ENCODE measurements around the gene TEX9. TPM values are rescaled to one million over a fixed set of nuclear protein-coding genes. Genes with fewer than 3 reads are reported as not detected.
A peak's percentile ranks its signal among the peaks of the same experiment; 100 is the strongest.

Gene TEX9
- total RNA-seq, 4 donors from 2014 or later, result 3.1 to 5.4 (median 3.9) TPM

DNA sequence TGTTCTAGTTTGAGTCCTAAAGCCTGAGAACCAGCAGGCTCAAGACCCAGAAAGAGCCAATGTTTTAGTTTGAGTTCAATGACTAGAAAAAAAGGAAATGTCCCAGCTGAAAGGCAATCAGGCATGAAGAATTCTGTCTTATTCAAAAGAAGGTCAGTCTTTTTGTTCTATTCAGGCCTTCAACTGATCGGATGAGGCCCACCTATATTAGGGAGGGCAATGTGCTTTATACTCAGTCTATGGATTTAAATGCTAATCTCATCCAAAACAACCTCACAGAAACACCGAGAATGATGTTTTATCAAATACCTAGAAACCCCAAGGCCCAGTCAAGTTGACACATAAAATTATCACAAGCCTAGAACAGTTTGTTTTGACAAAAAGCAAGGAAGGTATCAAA, 95.7 kb downstream of the TEX9 start:
- Histone ChIP-seq H3K9me3 (no peaks in the 10 kb centered on the region), H3K27me3 (no peaks in the 10 kb centered on the region), H3K4me1 (peaks cover 12 to 15% (median 14%) of the 10 kb centered on the region in 4 donors), H3K27ac (replicated peaks in 1 of 4) (no peak overlapping the region), H3K36me3 (no peaks in the 10 kb centered on the region), H3K4me3 (no peak overlapping the region)
- 100% methylated on average over 2 of the region's 2 CpGs for WGBS
- no peak for TF ChIP-seq POLR2AphosphoS5 (IDR thresholded peaks at IDR 0.05)
- TF ChIP-seq EP300 (IDR thresholded peaks at IDR 0.05), result no peak
- no peak for TF ChIP-seq POLR2A (IDR thresholded peaks at IDR 0.05; ENCODE audit: low read depth)
- intact Hi-C loops (cut with DNase I), result no loop called here
- DNase-seq (ENCODE audit: extremely low spot score), result no peak

- intact Hi-C loops (cut with DNase I), result no loop called here
- Histone ChIP-seq H3K36me3 (no peaks in the 10 kb centered on the region), H3K27ac (replicated peaks in 1 of 4) (peak within 1 kb of the TSS in 1 of 4 donors; percentile 41), H3K27me3 (no peaks in the 10 kb centered on the region), H3K9me3 (no peaks in the 10 kb centered on the region), H3K4me1 (peaks cover 12 to 15% (median 14%) of the 10 kb centered on the region in 4 donors), H3K4me3 (peak within 1 kb of the TSS; percentile 57 to 80 (median 64))
- DNase-seq (ENCODE audit: extremely low spot score), result peak; percentile 95
- TF ChIP-seq POLR2A (IDR thresholded peaks at IDR 0.05; ENCODE audit: low read depth), result no peak
- no peak for TF ChIP-seq EP300 (IDR thresholded peaks at IDR 0.05)
- TF ChIP-seq CTCF (IDR thresholded peaks at IDR 0.05), result no peak
- peak; percentile 40 to 83 for TF ChIP-seq POLR2AphosphoS5 (IDR thresholded peaks at IDR 0.05)
- 2% methylated on average over 15 of the region's 38 CpGs for WGBS
These were observed 99.8 kb downstream of the TEX9 start, which contains the start of gene MNS1 for GRCh38 chr15:56464893-56465520. MNS1 (minus strand) TSS chr15:56465137; CDS start chr15:56464972, 165 bp downstream.

GRCh38 chr15:56467616-56468015, 102.4 kb downstream of the TEX9 start:
- WGBS, result 58% methylated on average over 3 of the region's 3 CpGs
- DNase-seq (ENCODE audit: extremely low spot score), result no peak
- Histone ChIP-seq H3K36me3 (no peaks in the 10 kb centered on the region), H3K27me3 (no peaks in the 10 kb centered on the region), H3K4me3 (no peak overlapping the region), H3K27ac (replicated peaks in 1 of 4) (no peak overlapping the region), H3K4me1 (peaks cover 12 to 15% (median 14%) of the 10 kb centered on the region in 4 donors), H3K9me3 (no peaks in the 10 kb centered on the region)
- intact Hi-C loops (cut with DNase I), result no loop called here
- TF ChIP-seq POLR2AphosphoS5 (IDR thresholded peaks at IDR 0.05) (no peak), CTCF (IDR thresholded peaks at IDR 0.05) (no peak), POLR2A (IDR thresholded peaks at IDR 0.05; ENCODE audit: low read depth) (no peak), EP300 (IDR thresholded peaks at IDR 0.05) (no peak)

GRCh38 chr15:56468401-56468800, 103.2 kb downstream of the TEX9 start:
- intact Hi-C loops (cut with DNase I), result no loop called here
- DNase-seq (ENCODE audit: extremely low spot score), result no peak
- Histone ChIP-seq H3K36me3 (no peaks in the 10 kb centered on the region), H3K4me1 (peaks cover 12 to 15% (median 14%) of the 10 kb centered on the region in 4 donors), H3K27ac (replicated peaks in 1 of 4) (no peak overlapping the region), H3K4me3 (peak overlapping the region in 3 of 4 donors; percentile 12 to 45 (median 24)), H3K27me3 (no peaks in the 10 kb centered on the region), H3K9me3 (no peaks in the 10 kb centered on the region)
- TF ChIP-seq CTCF (IDR thresholded peaks at IDR 0.05) (no peak), POLR2AphosphoS5 (IDR thresholded peaks at IDR 0.05) (no peak), EP300 (IDR thresholded peaks at IDR 0.05) (no peak), POLR2A (IDR thresholded peaks at IDR 0.05; ENCODE audit: low read depth) (no peak)
- 46% methylated on average over 2 of the region's 2 CpGs for WGBS

DNA sequence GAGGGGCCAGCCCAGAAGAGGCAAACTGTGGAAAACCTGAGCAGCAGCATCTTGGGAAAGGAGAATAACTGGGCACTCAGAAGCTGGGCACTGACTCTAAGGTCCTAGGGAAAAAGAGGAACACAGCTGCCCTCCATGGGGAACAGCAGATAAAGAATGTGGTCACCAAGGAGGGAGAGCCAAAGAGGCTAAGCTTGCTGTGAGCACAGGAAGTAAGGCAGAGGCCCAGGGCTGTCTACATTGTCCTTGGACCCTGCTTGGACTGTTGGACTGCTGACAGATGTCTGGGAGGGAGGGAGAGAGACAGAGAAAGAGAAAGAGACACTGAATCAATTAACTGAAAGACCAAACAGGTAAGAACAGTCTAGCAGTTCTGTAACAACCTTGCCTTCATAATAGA, 104.3 kb downstream of the TEX9 start:
- H3K4me1 ChIP-seq, result peaks cover 9 to 13% (median 11%) of the 10 kb centered on the region in 4 donors
- intact Hi-C loops (cut with DNase I), result no loop called here
- no peak overlapping the region for H3K4me3 ChIP-seq
- H3K27me3 ChIP-seq, result no peaks in the 10 kb centered on the region
- no peaks in the 10 kb centered on the region for H3K36me3 ChIP-seq
- H3K9me3 ChIP-seq, result no peaks in the 10 kb centered on the region
- TF ChIP-seq CTCF (IDR thresholded peaks at IDR 0.05), result no peak
- no peak for TF ChIP-seq POLR2AphosphoS5 (IDR thresholded peaks at IDR 0.05)
- TF ChIP-seq EP300 (IDR thresholded peaks at IDR 0.05), result no peak
- TF ChIP-seq POLR2A (IDR thresholded peaks at IDR 0.05; ENCODE audit: low read depth), result no peak
- DNase-seq (ENCODE audit: extremely low spot score), result no peak
- no peak overlapping the region for H3K27ac ChIP-seq (replicated peaks in 1 of 4)

Measured in esophagus muscularis mucosa (tissue), 4 donors.